AG08396 (cell line): ENCODE data around the gene NGF.
A peak's percentile ranks its signal among the peaks of the same experiment; 100 is the strongest.

Experiments used
- DNase-seq: peaks from one replicate; pipeline ENCODE4 v3.0.0; 2012; ENCODE audit warnings: low spot score, mixed read lengths

NGF gene

DNA sequence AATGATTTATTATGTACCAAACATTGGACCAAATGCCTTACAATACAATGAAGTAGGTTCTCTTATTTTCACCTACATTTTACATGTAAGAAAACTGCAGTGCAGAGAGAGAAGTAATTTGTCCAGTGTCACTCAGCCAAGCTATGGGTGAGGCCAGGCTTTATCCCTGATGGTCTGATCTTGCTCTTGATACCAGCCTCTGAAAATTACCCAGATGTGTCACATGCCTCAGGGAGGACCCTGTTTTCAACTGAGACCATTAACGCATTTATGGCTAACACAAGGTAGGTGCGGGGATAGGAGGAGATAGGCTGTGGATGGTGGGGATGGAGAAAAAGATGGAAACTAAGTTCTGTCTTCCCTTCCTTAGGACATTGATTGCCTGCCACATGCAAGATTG lies 56.9 kb downstream of the NGF start:
- no peak for DNase-seq

DNA sequence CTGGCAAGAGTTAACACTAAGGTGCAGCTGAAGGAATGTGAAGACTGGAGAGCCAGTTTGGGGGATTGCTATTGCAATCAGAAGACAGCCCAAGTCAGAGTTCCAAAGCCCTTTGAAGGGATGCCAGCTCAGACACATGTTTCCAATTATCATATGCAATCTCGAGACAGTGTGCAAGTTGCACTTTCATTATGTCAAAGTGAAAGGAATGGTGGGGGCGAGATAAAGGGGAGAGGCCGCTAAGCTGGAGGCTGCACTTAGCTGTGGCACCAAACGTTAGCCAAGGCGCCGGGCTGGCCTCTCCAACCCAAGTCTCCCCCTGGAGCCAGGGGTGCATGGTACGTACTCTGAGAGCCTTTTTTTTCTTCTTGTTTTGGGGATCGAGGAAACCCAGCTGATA lies 58.0 kb downstream of the NGF start:
- peak; percentile 65 for DNase-seq

DNA sequence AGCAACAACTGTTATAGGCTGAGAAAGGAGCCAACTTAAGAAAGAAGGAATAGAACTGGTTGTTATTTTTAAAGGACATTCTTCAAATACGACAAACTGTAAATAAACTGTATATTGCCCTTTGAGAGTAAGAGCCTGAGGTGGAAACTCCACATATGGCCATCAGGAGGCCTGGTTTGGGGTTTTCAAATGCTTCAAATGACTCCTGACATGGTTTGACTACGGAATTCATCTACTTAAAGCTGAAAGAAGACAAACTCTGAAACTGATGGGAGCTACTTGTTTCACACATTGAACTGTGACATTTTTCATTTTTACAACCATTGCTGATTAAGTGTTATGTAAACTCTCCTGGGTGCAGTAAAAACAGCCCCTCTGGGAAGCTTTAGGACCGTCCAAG lies 59.8 kb downstream of the NGF start:
- DNase-seq, result no peak

DNA sequence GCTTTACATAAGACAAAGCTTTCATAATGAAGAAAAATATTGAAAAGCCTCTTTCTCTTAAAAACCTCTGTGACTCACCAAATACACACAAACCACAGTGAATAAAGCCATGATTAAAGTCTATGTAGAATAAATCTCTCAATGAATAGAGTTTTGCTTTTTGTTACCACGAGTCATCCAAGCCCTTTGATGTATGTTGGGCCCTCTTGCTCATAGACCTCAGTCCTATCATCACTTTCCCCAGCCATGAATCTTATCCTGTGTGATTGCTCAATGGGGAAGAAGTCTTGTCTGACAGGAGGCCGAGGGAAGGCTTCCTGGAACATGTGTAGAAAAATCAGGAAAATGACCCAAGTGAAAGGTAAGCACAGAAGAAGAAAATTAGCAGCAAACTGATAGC lies 60.8 kb downstream of the NGF start:
- DNase-seq, result peak; percentile 43

DNA sequence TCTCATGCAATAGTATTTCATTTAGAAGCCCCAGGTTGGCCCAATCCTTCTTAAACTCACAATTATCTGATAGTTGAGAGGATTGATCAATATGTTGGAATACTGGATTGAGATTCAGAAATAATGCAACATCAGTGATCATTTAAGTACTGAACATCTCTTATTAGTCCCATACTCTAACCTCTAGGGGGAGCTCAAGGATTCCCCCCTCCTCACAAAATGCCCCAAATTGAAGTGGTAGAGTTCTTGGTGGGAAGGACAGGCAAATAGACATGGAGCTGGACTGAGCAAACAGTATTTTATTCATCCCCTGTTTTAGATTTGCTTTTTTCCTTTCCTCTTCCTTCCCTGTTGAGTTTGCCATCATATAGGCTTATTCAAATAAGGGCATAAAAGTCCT lies 62.8 kb downstream of the NGF start:
- no peak for DNase-seq

DNA sequence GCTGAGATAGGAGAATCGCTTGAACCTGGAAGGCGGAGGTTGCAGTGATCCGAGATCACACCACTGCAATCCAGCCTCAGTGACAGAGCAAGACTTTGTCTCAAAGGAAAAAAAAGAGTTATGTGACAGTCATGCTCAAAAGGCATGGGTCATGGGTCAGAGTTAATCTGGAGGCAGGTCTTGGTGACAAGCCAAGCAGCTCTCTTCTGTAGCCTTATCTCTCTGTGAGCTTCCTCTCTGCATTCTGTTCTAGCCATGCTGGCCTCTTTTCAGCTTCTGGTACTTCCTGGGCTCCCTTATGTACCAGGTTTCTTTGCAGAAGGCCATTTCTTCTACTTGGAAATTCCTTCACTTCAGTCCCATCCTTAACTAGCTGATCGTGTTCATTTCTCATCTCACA lies 63.6 kb downstream of the NGF start:
- DNase-seq, result no peak

DNA sequence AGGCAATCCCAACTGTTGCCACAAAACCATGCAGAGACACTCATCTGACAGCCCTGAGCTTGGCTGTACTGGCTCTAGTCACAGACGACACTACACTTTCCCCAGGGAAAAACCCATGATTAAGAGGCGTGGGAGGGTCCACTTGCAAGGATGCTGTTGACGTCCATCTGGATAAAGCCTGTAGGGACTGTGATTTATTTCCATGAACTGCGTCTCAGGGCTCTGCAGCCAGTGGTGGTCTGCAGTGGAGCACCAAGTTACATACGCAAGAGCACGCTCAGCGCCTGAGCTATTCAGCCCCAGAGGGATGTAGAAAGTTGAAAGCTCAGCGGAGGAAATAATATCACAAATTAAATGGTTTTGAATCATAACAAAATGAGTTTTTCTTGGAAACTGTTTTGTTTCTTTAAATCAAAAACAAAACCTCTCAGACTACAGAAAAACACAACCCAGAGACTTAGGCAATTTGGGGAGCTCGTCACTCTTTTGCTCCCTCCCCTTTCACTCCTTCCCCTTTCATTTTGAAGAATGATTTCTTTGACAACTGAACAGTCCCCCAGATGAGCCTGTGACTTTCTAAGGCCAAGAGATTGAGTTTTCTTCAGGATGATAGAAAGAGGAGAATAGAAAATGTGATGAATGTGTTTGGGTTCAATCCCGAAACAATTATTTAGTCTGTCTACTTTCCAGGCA lies 71.2 kb downstream of the NGF start:
- DNase-seq, result no peak

DNA sequence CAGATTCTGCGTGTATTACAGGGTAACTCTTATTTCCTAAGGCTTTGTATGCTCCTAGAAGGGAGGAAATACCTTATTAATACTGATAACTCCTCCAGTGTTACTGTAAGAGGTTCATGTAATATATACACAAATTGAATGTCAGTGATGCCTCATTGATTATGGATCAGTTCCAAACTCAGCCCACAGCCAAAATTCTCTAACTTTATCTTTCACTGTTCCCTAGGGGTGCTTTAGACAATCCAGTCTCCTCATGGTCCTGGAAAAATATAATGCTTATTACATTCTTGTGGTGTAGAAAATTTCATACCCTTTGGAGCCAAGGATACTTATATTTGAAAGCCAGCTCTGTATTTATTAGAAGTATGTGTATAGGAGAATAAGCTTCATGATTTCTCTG lies 73.0 kb downstream of the NGF start:
- no peak for DNase-seq

DNA sequence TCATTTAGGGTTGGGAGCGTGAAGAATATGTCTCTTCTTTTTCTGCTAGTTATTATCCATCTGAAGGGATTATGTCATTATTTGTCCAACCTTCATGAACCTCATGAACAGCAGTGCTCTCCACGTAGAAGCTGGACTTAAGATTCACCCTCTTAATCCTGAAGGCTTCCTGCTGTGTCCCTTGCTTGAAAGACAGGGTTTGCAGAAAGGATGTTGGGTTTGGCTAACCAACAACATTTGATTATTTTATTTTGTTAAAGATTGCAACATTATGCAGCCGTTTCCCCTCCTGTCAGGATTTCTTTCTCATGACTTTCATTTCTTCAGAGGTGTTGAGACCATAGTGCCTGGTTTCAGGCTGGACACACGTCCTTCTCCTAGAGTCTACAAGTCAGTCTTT lies 75.2 kb downstream of the NGF start:
- DNase-seq, result no peak

DNA sequence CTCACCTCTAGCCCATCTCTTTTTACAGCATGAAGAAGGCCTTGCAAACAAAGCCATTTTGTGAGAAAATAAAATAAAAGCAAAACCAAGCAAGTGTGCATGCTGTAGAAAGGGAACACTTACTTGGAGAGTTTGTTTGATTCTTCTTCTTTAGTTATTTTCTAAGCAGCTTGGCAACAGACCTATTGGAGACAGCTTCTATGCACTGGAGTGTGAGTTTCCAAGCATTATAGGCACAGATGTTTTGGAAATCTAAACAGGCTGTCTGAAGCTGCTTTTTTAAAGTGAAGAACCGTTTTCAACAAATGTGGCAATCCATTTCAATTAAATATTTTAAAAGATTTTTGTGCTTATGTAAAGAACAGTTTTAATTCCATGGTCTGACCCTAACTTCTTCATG lies 76.6 kb downstream of the NGF start:
- no peak for DNase-seq

DNA sequence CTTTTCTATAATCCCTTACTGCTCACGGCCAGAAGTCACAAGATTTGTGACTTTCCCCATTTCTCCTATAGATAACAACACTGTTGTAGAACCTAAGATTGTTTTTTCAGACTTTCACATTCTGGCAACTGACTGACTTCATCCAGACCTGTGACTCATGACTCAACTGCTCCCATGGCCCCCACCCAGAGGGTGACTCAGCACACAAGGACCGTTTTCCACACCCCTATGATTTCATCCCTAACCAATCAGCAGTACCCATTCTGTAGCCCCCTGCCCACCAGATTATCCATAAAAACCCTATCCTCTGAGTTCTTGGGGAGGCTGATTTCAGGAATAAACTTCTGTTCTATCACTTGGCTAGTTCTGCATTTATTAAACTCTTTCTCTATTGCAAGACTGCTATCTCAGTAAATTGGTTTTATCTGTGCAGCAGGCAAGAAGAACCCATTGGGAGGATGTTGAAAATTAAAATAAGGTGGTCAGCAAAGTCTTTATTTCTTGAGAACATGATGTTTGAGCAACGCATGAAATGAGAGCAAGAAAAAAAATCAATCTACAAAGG lies 79.7 kb downstream of the NGF start:
- no peak for DNase-seq

DNA sequence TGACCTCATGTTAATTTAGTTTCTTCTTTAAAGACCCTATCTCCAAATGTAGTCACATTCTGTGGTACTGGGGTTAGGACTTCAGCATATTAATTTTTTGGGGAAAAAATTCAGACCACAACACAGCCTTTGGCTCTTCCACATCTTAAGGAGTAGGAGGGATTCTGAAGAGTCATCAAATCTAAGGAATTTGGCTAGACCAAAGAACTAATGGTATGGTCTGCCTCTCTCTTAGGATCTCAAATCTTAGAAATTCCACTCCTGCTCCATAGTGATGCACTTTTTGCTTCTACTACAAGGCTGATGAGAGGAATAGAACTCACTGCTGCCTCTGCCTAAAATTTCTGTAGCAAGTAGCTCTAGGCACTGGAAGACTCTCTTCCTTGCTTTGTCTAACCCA lies 80.5 kb downstream of the NGF start:
- no peak for DNase-seq

DNA sequence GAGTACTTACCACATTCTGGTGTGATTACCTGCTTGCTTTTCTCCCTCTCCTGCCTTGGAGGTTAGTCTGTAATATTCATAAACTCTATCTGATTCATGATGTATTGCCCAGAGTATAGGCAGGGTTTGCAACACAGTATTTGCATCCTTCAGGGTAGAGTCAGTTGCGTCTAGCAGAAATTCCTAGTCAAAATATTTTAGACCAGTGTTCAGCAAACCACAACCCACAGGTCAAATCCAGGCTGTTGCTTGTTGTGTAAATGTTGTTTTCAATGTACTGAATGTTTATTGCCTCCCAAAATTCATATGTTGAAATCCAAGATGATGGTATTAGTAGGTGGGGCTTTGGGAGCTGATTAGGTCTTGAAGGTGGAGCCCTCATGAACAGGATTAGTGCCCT lies 82.9 kb downstream of the NGF start:
- DNase-seq, result no peak

DNA sequence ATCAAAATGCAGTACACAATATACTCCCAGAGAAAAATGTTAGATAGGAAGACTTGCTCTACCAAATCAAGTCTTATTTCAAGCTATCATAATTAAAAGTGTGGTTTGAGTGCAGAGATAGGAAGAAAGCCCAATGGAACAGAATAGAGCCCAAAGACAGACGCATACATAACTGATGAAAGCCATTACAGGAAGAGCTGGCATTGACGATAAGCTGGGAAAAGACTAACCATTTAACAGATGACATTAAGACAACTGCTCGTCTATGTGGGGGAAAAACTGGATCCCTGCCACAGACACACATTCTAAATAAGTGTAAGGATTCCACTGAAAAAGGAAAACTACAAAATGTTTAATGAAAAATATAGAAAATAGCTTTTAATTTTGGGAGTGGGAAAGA lies 85.5 kb downstream of the NGF start:
- no peak for DNase-seq

DNA sequence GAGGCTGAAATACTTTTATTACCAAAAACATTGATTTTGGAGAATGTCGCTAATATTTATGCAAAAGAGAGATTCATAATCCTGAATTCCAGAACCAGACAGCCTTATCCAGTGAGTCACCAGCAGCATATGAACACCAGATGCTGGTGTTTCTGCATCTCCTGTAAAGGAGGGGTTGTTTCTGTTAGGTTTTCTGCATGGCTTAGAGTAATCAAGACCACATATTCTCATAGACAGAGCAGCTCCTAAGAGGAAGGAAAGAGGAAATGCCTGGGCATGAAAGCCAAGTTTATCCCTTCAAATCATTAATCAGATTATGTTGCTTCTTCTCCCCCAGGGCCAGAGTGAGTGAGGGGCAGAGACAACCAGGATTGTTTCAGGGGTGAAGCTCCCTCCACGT lies 86.2 kb downstream of the NGF start:
- peak; percentile 68 for DNase-seq

DNA sequence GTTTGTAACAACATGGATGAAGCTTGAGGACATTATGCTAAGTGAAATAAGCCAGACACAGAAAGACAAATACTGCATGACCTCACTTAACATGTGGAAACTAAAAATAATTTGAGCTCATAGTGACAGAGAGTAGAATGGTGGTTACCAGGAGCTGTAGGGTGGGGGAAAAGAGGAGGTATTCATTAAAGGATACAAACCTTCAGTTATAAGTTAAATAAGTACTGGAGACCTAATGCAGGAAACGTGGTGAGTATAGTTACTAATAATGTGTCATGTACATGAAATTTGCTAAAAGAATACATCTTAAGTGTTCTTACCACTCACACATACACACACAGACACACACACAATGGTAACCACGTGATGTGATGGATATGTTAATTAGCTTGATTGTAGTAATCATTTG lies 86.7 kb downstream of the NGF start:
- no peak for DNase-seq

DNA sequence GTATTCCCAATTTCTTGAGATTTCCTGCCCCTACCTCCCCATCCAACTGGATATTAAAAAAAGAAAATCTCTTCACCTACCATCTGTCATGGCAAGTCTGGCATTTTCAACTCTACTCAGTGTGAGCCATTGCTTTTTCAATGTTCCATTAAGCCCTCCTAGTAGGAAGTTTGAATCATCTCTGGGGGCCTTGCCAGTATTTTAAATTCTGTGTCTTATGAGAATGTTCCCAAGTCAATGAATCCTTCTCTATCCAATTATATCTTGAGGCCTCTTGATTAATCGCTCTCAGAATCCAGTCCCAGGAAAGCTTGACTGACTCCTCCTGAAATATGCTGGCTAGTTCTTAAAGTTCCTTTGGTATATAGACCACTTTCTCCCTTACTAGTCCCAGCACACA lies 91.5 kb downstream of the NGF start:
- no peak for DNase-seq

DNA sequence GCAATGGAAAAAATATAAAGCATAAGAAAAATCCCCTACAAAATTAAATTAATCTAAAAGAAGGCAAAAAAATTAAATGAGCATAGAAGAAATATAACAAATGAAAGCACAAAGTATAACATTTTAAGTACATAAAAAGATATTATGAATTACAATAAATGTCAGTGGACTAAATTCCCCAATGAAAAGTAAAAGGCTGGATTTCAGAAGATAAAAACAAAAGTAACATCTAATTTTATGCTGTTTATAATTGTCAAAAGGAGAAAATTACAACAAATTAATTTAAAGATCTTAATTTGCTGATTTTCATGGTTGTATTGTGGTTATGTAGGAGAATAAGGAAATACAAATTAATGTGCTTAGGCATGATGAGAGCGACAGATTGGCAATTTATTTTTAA lies 92.8 kb downstream of the NGF start:
- DNase-seq, result no peak

DNA sequence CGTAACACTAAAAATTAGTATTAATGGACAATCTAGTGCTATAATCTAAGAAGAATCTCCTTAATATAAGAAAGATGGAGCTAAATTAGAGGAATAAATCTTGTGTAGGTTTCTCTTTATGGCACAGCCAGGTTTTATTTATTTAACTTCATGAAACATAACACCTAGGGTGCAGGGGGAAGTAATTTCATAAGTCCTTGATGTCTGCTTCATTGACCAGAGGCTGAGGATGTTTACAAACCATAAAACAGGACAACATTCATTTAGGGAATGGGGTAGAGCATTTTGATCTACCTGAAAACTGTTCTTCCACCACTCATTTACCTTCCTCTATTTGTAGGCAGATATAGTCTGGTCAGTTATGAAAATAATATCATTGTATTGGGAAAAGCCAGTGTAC lies 95.5 kb downstream of the NGF start:
- no peak for DNase-seq

DNA sequence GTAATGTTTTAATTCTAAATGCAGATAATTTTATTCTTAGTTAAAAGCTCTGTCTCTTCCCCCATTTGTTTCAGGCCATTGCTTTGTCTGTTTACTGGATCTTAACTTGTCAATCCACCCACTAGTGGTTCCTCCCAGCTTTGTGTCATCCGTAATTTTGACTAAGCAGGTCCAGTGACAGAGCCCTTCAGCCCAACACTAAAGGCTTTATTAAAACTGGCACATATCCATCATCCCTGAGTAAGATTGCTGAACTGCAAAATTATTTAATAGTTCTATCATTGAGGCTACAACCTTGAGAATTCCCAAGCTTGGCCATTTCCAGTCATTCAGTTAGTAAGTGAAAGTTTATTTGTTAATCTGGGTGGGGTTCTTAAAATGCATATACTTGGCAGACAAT lies 96.7 kb downstream of the NGF start:
- no peak for DNase-seq

DNA sequence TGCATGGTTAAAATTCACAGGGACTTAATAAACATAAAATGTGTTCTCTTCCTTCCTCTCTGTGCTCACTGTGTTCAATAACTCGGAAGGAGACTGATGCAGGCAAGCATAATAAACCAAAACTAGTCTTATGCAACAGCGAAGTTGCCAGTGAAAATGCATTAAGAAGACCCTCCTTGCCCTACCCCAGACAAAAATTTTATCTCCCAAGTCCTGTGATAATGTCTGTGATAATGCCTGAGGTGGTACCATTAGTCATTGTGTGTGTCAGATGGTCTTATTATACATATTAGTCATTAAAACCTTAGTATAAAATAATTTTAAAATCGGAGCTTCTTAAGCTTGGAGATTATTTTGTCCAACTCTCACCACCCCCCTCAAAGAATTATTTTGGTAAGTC lies 97.8 kb downstream of the NGF start:
- no peak for DNase-seq

DNA sequence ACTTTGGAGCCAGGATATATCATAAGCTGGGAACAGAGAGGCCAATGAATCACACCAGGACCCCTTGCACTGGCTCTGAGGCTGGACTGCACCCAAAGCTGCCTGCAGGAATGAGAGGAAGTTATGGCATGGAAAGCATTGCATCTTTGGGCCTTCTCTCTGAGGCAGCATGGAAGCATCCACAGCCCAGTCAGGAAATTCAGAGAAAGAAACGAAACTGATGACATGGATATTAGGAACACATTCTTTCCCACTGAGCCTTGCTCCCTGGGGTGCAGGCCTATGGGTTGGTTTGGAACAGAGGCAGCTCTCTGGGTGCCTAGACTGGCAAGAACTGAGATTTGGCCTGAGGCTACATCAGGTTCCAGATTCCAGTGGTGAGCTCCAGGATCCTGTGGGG lies 98.6 kb downstream of the NGF start:
- DNase-seq, result peak; percentile 40

DNA sequence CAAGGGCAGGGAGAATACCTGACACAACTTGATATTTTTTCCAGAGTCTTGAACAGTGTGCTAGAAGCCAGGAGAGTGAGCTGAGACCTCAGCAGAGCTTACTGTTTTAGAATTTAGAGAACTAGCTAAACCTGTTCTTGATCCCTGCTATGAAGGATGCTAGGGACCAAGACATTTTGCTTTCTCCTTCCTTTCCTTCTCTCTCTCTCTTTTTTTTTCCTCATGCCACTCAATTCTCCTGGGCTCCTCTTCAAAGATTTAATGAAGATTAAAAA lies 99.0 kb downstream of the NGF start:
- DNase-seq, result no peak

DNA sequence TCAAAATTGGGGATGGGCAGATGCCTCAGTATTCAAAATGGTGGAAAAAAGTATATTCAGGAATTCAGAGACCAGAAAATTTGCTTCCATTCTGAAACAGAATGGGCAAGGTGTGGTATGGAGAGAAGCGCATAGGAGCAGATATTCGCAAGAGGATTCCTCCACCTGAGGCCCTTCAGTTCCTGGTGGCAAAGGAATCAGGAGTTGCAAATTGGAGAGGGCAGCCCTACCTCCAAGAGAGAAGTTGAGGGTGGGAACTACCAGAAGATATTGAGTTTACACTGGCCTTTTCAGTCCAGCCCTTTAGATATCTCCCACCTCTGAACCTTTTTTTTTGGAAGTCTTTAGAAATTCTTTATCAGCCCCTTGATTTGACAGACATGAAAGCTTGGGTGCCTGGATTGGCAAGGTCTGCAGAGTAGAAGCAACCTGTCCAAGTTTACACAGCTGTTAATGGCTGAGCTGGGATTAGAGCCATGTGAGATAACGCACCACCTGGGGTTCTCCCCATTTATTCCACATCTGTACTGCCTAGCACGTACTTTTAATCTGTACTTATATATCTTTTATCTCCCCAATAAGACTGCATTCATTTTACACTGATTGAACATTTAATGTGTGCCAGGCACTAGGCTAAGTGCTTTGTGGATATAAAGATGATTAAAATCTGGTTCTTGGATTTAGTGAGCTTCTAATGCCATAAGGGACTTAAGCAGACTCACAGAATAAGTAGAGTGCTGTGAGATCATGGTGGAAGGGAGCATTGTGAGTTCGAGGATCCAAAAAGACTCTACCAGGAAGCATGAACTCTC lies 99.5 kb downstream of the NGF start:
- DNase-seq, result no peak
